ENCODE results near the gene SLC39A2.

GRCh38 chr14:20980906-20981305 is 18.2 kb upstream of the SLC39A2 start:
- no peak for TF ChIP-seq MYNN (tag by site-specific recombination; IDR thresholded peaks at IDR 0.05; ENCODE audit: borderline replicate concordance)
- TF ChIP-seq, protein P1, sequence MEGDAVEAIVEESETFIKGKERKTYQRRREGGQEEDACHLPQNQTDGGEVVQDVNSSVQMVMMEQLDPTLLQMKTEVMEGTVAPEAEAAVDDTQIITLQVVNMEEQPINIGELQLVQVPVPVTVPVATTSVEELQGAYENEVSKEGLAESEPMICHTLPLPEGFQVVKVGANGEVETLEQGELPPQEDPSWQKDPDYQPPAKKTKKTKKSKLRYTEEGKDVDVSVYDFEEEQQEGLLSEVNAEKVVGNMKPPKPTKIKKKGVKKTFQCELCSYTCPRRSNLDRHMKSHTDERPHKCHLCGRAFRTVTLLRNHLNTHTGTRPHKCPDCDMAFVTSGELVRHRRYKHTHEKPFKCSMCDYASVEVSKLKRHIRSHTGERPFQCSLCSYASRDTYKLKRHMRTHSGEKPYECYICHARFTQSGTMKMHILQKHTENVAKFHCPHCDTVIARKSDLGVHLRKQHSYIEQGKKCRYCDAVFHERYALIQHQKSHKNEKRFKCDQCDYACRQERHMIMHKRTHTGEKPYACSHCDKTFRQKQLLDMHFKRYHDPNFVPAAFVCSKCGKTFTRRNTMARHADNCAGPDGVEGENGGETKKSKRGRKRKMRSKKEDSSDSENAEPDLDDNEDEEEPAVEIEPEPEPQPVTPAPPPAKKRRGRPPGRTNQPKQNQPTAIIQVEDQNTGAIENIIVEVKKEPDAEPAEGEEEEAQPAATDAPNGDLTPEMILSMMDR (tag by site-specific recombination; IDR thresholded peaks at IDR 0.05): no peak
- TF ChIP-seq YY1 (tag by site-specific recombination; IDR thresholded peaks at IDR 0.05): no peak
- no peak for TF ChIP-seq BCL6B (tag by site-specific recombination; IDR thresholded peaks at IDR 0.05)
- no peak for TF ChIP-seq ZNF747 (tag by site-specific recombination; IDR thresholded peaks at IDR 0.05)
- no peak for TF ChIP-seq PATZ1 (tag by site-specific recombination; IDR thresholded peaks at IDR 0.05)
- TF ChIP-seq ZNF561 (tag by site-specific recombination; IDR thresholded peaks at IDR 0.05; ENCODE audit: borderline replicate concordance): no peak
